Skeletal muscle tissue (tissue), 4 donors: ENCODE results near the gene TMEM60. TPM values are rescaled to one million over a fixed set of nuclear protein-coding genes. Genes with fewer than 3 reads are reported as not detected.

ENCODE experiments used
- H3K27ac ChIP-seq: one replicate; pipeline ENCODE4 v1.7.0; 2013; ENCODE audit warnings: mild to moderate bottlenecking, low read depth, low read length, inconsistent platforms
- H3K27me3 ChIP-seq, 3 donors: one replicate each; pipeline ENCODE4 v1.7.0; 2013; ENCODE audit warnings: low read length in 3 of 3; ENCODE audit not compliant: control insufficient read depth in 3 of 3, insufficient read depth in 3 of 3
- H3K36me3 ChIP-seq, 3 donors: one replicate each; pipeline ENCODE4 v1.7.0; 2013; ENCODE audit warnings: low read length in 3 of 3; ENCODE audit not compliant: control insufficient read depth in 3 of 3, insufficient read depth in 3 of 3
- H3K4me1 ChIP-seq, 3 donors: one replicate each; pipeline ENCODE4 v1.7.0; 2013; ENCODE audit warnings: low read length in 3 of 3, mild to moderate bottlenecking in 3 of 3; ENCODE audit not compliant: control insufficient read depth in 3 of 3, insufficient read depth in 3 of 3
- H3K4me3 ChIP-seq, 3 donors: one replicate each; pipeline ENCODE4 v1.7.0; 2013; ENCODE audit warnings: low read length in 3 of 3
- H3K9ac ChIP-seq, 3 donors: one replicate each; pipeline ENCODE4 v1.7.0; 2013; ENCODE audit warnings: low read length in 3 of 3, mild to moderate bottlenecking in 3 of 3, moderate library complexity in 2 of 3, low read depth in 1 of 3
- H3K9me3 ChIP-seq, 3 donors: one replicate each; pipeline ENCODE4 v1.7.0; 2013; ENCODE audit warnings: low read length in 3 of 3; ENCODE audit not compliant: control insufficient read depth in 3 of 3
- total RNA-seq: library from RNA; depleted of rRNA; stranded (reverse); fragments of >200 nt; gene quantifications from one replicate; pipeline ENCODE4 v1.2.3, GENCODE V29; 2014
- donor health status: Osteomylitis.

Gene TMEM60
- total RNA-seq, 1 donor from 2014 or later, result 11.0 TPM

GRCh38 chr7:77765481-77765880, 32.8 kb downstream of the TMEM60 start:
- Histone ChIP-seq H3K36me3 (no peaks in the 10 kb centered on the region), H3K4me1 (peaks cover 0 to 4% (median 0%) of the 10 kb centered on the region in 3 donors), H3K27ac (no peak overlapping the region), H3K27me3 (no peaks in the 10 kb centered on the region), H3K9me3 (no peaks in the 10 kb centered on the region), H3K4me3 (no peak overlapping the region), H3K9ac (no peak overlapping the region)

GRCh38 chr7:77760809-77761453, 37.3 kb downstream of the TMEM60 start:
- Histone ChIP-seq H3K27ac (no peak overlapping the region), H3K9ac (no peak overlapping the region), H3K9me3 (no peaks in the 10 kb centered on the region), H3K36me3 (no peaks in the 10 kb centered on the region), H3K4me3 (no peak overlapping the region), H3K4me1 (peaks cover 0 to 7% (median 0%) of the 10 kb centered on the region in 3 donors), H3K27me3 (no peaks in the 10 kb centered on the region)

GRCh38 chr7:77759294-77759889, 38.8 kb downstream of the TMEM60 start:
- Histone ChIP-seq H3K9me3 (no peaks in the 10 kb centered on the region), H3K27me3 (no peaks in the 10 kb centered on the region), H3K9ac (peak overlapping the region in 1 of 3 donors; percentile 59), H3K4me1 (peaks cover 0 to 7% (median 0%) of the 10 kb centered on the region in 3 donors), H3K36me3 (no peaks in the 10 kb centered on the region), H3K4me3 (no peak overlapping the region), H3K27ac (no peak overlapping the region)

GRCh38 chr7:77757589-77757988, 40.6 kb downstream of the TMEM60 start:
- no peaks in the 10 kb centered on the region for H3K36me3 ChIP-seq
- H3K27ac ChIP-seq, result no peak overlapping the region
- H3K4me1 ChIP-seq, result peaks cover 0 to 6% (median 5%) of the 10 kb centered on the region in 3 donors
- no peak overlapping the region for H3K4me3 ChIP-seq
- H3K27me3 ChIP-seq, result no peaks in the 10 kb centered on the region
- no peak overlapping the region for H3K9ac ChIP-seq
- no peaks in the 10 kb centered on the region for H3K9me3 ChIP-seq

- Histone ChIP-seq H3K27ac (no peak overlapping the region), H3K9me3 (no peaks in the 10 kb centered on the region), H3K36me3 (peaks cover 3 to 7% (median 3%) of the 10 kb centered on the region in 3 donors), H3K27me3 (no peaks in the 10 kb centered on the region), H3K9ac (no peak overlapping the region), H3K4me1 (peaks cover 2 to 10% (median 8%) of the 10 kb centered on the region in 3 donors), H3K4me3 (no peak overlapping the region)
Measured at GRCh38 chr7:77753173-77753572, 45.1 kb downstream of the TMEM60 start.

- no peaks in the 10 kb centered on the region for H3K27me3 ChIP-seq
- H3K4me1 ChIP-seq, result peaks cover 2 to 10% (median 8%) of the 10 kb centered on the region in 3 donors
- H3K9ac ChIP-seq, result no peak overlapping the region
- peaks cover 3 to 7% (median 3%) of the 10 kb centered on the region in 3 donors for H3K36me3 ChIP-seq
- H3K4me3 ChIP-seq, result no peak overlapping the region
- H3K27ac ChIP-seq, result no peak overlapping the region
- no peaks in the 10 kb centered on the region for H3K9me3 ChIP-seq
Measured at GRCh38 chr7:77752016-77752415, 46.2 kb downstream of the TMEM60 start.

GRCh38 chr7:77747718-77748117, 50.5 kb downstream of the TMEM60 start:
- peaks cover 6 to 10% (median 8%) of the 10 kb centered on the region in 3 donors for H3K4me1 ChIP-seq
- no peak overlapping the region for H3K4me3 ChIP-seq
- H3K9me3 ChIP-seq, result no peaks in the 10 kb centered on the region
- no peak overlapping the region for H3K27ac ChIP-seq
- H3K9ac ChIP-seq, result no peak overlapping the region
- H3K36me3 ChIP-seq, result peaks cover 3 to 7% (median 6%) of the 10 kb centered on the region in 3 donors
- H3K27me3 ChIP-seq, result no peaks in the 10 kb centered on the region

GRCh38 chr7:77747178-77747577, 51.1 kb downstream of the TMEM60 start:
- Histone ChIP-seq H3K36me3 (peaks cover 3 to 7% (median 6%) of the 10 kb centered on the region in 3 donors), H3K4me3 (no peak overlapping the region), H3K27me3 (no peaks in the 10 kb centered on the region), H3K9me3 (no peaks in the 10 kb centered on the region), H3K4me1 (peaks cover 3 to 8% (median 6%) of the 10 kb centered on the region in 3 donors), H3K9ac (no peak overlapping the region), H3K27ac (no peak overlapping the region)

- Histone ChIP-seq H3K9ac (no peak overlapping the region), H3K27ac (no peak overlapping the region), H3K36me3 (peaks cover 3 to 7% (median 6%) of the 10 kb centered on the region in 3 donors), H3K4me1 (peaks cover 0 to 5% (median 4%) of the 10 kb centered on the region in 3 donors), H3K27me3 (no peaks in the 10 kb centered on the region), H3K4me3 (no peak overlapping the region), H3K9me3 (no peaks in the 10 kb centered on the region)
Measured at GRCh38 chr7:77746824-77747165, 51.4 kb downstream of the TMEM60 start.

- Histone ChIP-seq H3K9ac (no peak overlapping the region), H3K4me3 (no peak overlapping the region), H3K9me3 (no peaks in the 10 kb centered on the region), H3K27me3 (no peaks in the 10 kb centered on the region), H3K36me3 (peaks cover 3 to 7% (median 6%) of the 10 kb centered on the region in 3 donors), H3K27ac (no peak overlapping the region), H3K4me1 (peaks cover 0 to 5% (median 4%) of the 10 kb centered on the region in 3 donors)
Measured at GRCh38 chr7:77746164-77746823, 51.9 kb downstream of the TMEM60 start.
